ENCODE data around the gene SOCS4.
"Not testable (repeated sequence)": the region's sequence is repeated elsewhere in the genome, so short reads cannot be mapped to it uniquely, and the experiment has no call there.

The SOCS4 gene

GRCh38 chr14:55053500-55053899 lies 26.5 kb downstream of the SOCS4 start:
- peaks cover 16% of the 10 kb centered on the region for H3K4me1 ChIP-seq (ENCODE audit: control insufficient read depth, insufficient read depth, low read length)
- H3K9me3 ChIP-seq (ENCODE audit: control insufficient read depth, low read length) = no peaks in the 10 kb centered on the region
- H3K36me3 ChIP-seq (ENCODE audit: control insufficient read depth, insufficient read depth, low read length) = no peaks in the 10 kb centered on the region
- no peak overlapping the region for H3K4me3 ChIP-seq (ENCODE audit: low read length)
- no peaks in the 10 kb centered on the region for H3K27me3 ChIP-seq (ENCODE audit: control insufficient read depth, insufficient read depth, low read length)
- peak overlapping the region; percentile 3 for H3K9ac ChIP-seq (ENCODE audit: low read length)

- peaks cover 16% of the 10 kb centered on the region for H3K4me1 ChIP-seq (ENCODE audit: control insufficient read depth, insufficient read depth, low read length)
- no peak overlapping the region for H3K9ac ChIP-seq (ENCODE audit: low read length)
- no peak overlapping the region for H3K4me3 ChIP-seq (ENCODE audit: low read length)
- no peaks in the 10 kb centered on the region for H3K9me3 ChIP-seq (ENCODE audit: control insufficient read depth, low read length)
- H3K27me3 ChIP-seq (ENCODE audit: control insufficient read depth, insufficient read depth, low read length) = no peaks in the 10 kb centered on the region
- H3K36me3 ChIP-seq (ENCODE audit: control insufficient read depth, insufficient read depth, low read length) = no peaks in the 10 kb centered on the region
These were observed 27.1 kb downstream of the SOCS4 start for GRCh38 chr14:55054098-55054497.

GRCh38 chr14:55057919-55058318 lies 30.9 kb downstream of the SOCS4 start:
- peaks cover 13% of the 10 kb centered on the region for H3K4me1 ChIP-seq (ENCODE audit: control insufficient read depth, insufficient read depth, low read length)
- no peak overlapping the region for H3K4me3 ChIP-seq (ENCODE audit: low read length)
- no peaks in the 10 kb centered on the region for H3K9me3 ChIP-seq (ENCODE audit: control insufficient read depth, low read length)
- H3K27me3 ChIP-seq (ENCODE audit: control insufficient read depth, insufficient read depth, low read length) = no peaks in the 10 kb centered on the region
- no peak overlapping the region for H3K9ac ChIP-seq (ENCODE audit: low read length)
- H3K36me3 ChIP-seq (ENCODE audit: control insufficient read depth, insufficient read depth, low read length) = peaks cover 11% of the 10 kb centered on the region

GRCh38 chr14:55059333-55059732 lies 32.3 kb downstream of the SOCS4 start:
- Histone ChIP-seq H3K4me3 (ENCODE audit: low read length) (no peak overlapping the region), H3K36me3 (ENCODE audit: control insufficient read depth, insufficient read depth, low read length) (peaks cover 12% of the 10 kb centered on the region), H3K27me3 (ENCODE audit: control insufficient read depth, insufficient read depth, low read length) (no peaks in the 10 kb centered on the region), H3K4me1 (ENCODE audit: control insufficient read depth, insufficient read depth, low read length) (peaks cover 4% of the 10 kb centered on the region), H3K9me3 (ENCODE audit: control insufficient read depth, low read length) (no peaks in the 10 kb centered on the region), H3K9ac (ENCODE audit: low read length) (no peak overlapping the region)

GRCh38 chr14:55062517-55063351 lies 35.7 kb downstream of the SOCS4 start:
- H3K4me1 ChIP-seq (ENCODE audit: control insufficient read depth, insufficient read depth, low read length) = peaks cover 4% of the 10 kb centered on the region
- H3K36me3 ChIP-seq (ENCODE audit: control insufficient read depth, insufficient read depth, low read length) = peaks cover 12% of the 10 kb centered on the region
- no peak overlapping the region for H3K9ac ChIP-seq (ENCODE audit: low read length)
- no peak overlapping the region for H3K4me3 ChIP-seq (ENCODE audit: low read length)
- H3K27me3 ChIP-seq (ENCODE audit: control insufficient read depth, insufficient read depth, low read length) = no peaks in the 10 kb centered on the region
- H3K9me3 ChIP-seq (ENCODE audit: control insufficient read depth, low read length) = no peaks in the 10 kb centered on the region

- not testable (repeated sequence) for H3K9ac ChIP-seq (ENCODE audit: low read length); H3K4me1 ChIP-seq (ENCODE audit: control insufficient read depth, insufficient read depth, low read length); H3K36me3 ChIP-seq (ENCODE audit: control insufficient read depth, insufficient read depth, low read length); H3K9me3 ChIP-seq (ENCODE audit: control insufficient read depth, low read length); H3K4me3 ChIP-seq (ENCODE audit: low read length); H3K27me3 ChIP-seq (ENCODE audit: control insufficient read depth, insufficient read depth, low read length)
These were observed 37.9 kb downstream of the SOCS4 start for GRCh38 chr14:55064896-55065295.

- H3K9me3 ChIP-seq (ENCODE audit: control insufficient read depth, low read length) = no peaks in the 10 kb centered on the region
- no peak overlapping the region for H3K4me3 ChIP-seq (ENCODE audit: low read length)
- H3K27me3 ChIP-seq (ENCODE audit: control insufficient read depth, insufficient read depth, low read length) = no peaks in the 10 kb centered on the region
- no peak overlapping the region for H3K9ac ChIP-seq (ENCODE audit: low read length)
- no peaks in the 10 kb centered on the region for H3K4me1 ChIP-seq (ENCODE audit: control insufficient read depth, insufficient read depth, low read length)
- H3K36me3 ChIP-seq (ENCODE audit: control insufficient read depth, insufficient read depth, low read length) = peaks cover 6% of the 10 kb centered on the region
These were observed 38.4 kb downstream of the SOCS4 start for GRCh38 chr14:55065411-55065810.

- no peaks in the 10 kb centered on the region for H3K9me3 ChIP-seq (ENCODE audit: control insufficient read depth, low read length)
- H3K4me1 ChIP-seq (ENCODE audit: control insufficient read depth, insufficient read depth, low read length) = no peaks in the 10 kb centered on the region
These were observed 39.2 kb downstream of the SOCS4 start for GRCh38 chr14:55066223-55066622.

GRCh38 chr14:55070981-55071411 lies 44.0 kb downstream of the SOCS4 start:
- Histone ChIP-seq H3K27me3 (ENCODE audit: control insufficient read depth, insufficient read depth, low read length) (no peaks in the 10 kb centered on the region), H3K36me3 (ENCODE audit: control insufficient read depth, insufficient read depth, low read length) (no peaks in the 10 kb centered on the region), H3K4me1 (ENCODE audit: control insufficient read depth, insufficient read depth, low read length) (no peaks in the 10 kb centered on the region), H3K9ac (ENCODE audit: low read length) (no peak overlapping the region), H3K9me3 (ENCODE audit: control insufficient read depth, low read length) (no peaks in the 10 kb centered on the region), H3K4me3 (ENCODE audit: low read length) (no peak overlapping the region)

More at GRCh38 chr14:55066223-55066622, 39.2 kb downstream of the SOCS4 start:
- Histone ChIP-seq H3K36me3 (ENCODE audit: control insufficient read depth, insufficient read depth, low read length) (peaks cover 6% of the 10 kb centered on the region), H3K27me3 (ENCODE audit: control insufficient read depth, insufficient read depth, low read length) (no peaks in the 10 kb centered on the region), H3K9ac (ENCODE audit: low read length) (no peak overlapping the region), H3K4me3 (ENCODE audit: low read length) (no peak overlapping the region)

- H3K9ac ChIP-seq (ENCODE audit: low read length) = no peak overlapping the region
- H3K27me3 ChIP-seq (ENCODE audit: control insufficient read depth, insufficient read depth, low read length) = no peaks in the 10 kb centered on the region
- no peaks in the 10 kb centered on the region for H3K9me3 ChIP-seq (ENCODE audit: control insufficient read depth, low read length)
- H3K4me1 ChIP-seq (ENCODE audit: control insufficient read depth, insufficient read depth, low read length) = peaks cover 4% of the 10 kb centered on the region
- H3K36me3 ChIP-seq (ENCODE audit: control insufficient read depth, insufficient read depth, low read length) = no peaks in the 10 kb centered on the region
- H3K4me3 ChIP-seq (ENCODE audit: low read length) = no peak overlapping the region
These were observed 45.0 kb downstream of the SOCS4 start for GRCh38 chr14:55071870-55072640.

GRCh38 chr14:55073856-55074255 lies 46.8 kb downstream of the SOCS4 start:
- H3K4me1 ChIP-seq (ENCODE audit: control insufficient read depth, insufficient read depth, low read length) = peaks cover 13% of the 10 kb centered on the region
- no peak overlapping the region for H3K9ac ChIP-seq (ENCODE audit: low read length)
- no peaks in the 10 kb centered on the region for H3K36me3 ChIP-seq (ENCODE audit: control insufficient read depth, insufficient read depth, low read length)
- H3K27me3 ChIP-seq (ENCODE audit: control insufficient read depth, insufficient read depth, low read length) = no peaks in the 10 kb centered on the region
- H3K4me3 ChIP-seq (ENCODE audit: low read length) = no peak overlapping the region
- no peaks in the 10 kb centered on the region for H3K9me3 ChIP-seq (ENCODE audit: control insufficient read depth, low read length)

- Histone ChIP-seq H3K4me3 (ENCODE audit: low read length) (no peak overlapping the region), H3K27me3 (ENCODE audit: control insufficient read depth, insufficient read depth, low read length) (no peaks in the 10 kb centered on the region), H3K4me1 (ENCODE audit: control insufficient read depth, insufficient read depth, low read length) (peaks cover 13% of the 10 kb centered on the region), H3K36me3 (ENCODE audit: control insufficient read depth, insufficient read depth, low read length) (no peaks in the 10 kb centered on the region), H3K9me3 (ENCODE audit: control insufficient read depth, low read length) (no peaks in the 10 kb centered on the region), H3K9ac (ENCODE audit: low read length) (no peak overlapping the region)
These were observed 47.6 kb downstream of the SOCS4 start for GRCh38 chr14:55074662-55075061.

Data from mucosa of stomach (tissue), 1 donor.